ENCODE measurements around the gene HEXIM2. TPM values are rescaled to one million over a fixed set of nuclear protein-coding genes. Genes with fewer than 3 reads are reported as not detected.

Gene HEXIM2
- total and polyA plus RNA-seq, 2 of the 13 experiments (the other 11 are each of a cell fraction or from before 2014, with no cell fraction given), result 27.1 to 32.4 TPM

GRCh38 chr17:45147581-45148182, 14.0 kb upstream of the HEXIM2 start (continued):
- TF ChIP-seq TCF7L2 (IDR thresholded peaks at IDR 0.05; ENCODE audit: low read depth, low read length) (no peak), MXD1 (CRISPR knock-in tag; IDR thresholded peaks at IDR 0.05) (no peak), ZNF576 (CRISPR knock-in tag; IDR thresholded peaks at IDR 0.05) (no peak), ZNF737 (CRISPR knock-in tag; IDR thresholded peaks at IDR 0.05; ENCODE audit: borderline replicate concordance) (no peak), TEAD2 (CRISPR knock-in tag; IDR thresholded peaks at IDR 0.05) (peak; percentile 71; the same call in 1 of the 2 replicates), ZBTB39 (CRISPR knock-in tag; IDR thresholded peaks at IDR 0.05) (no peak), ZNF33B (CRISPR knock-in tag; IDR thresholded peaks at IDR 0.05) (no peak), ZNF331 (CRISPR knock-in tag; IDR thresholded peaks at IDR 0.05) (peak; percentile 61), HNF1B (CRISPR knock-in tag; IDR thresholded peaks at IDR 0.05) (no peak), KLF12 (CRISPR knock-in tag; IDR thresholded peaks at IDR 0.05; ENCODE audit: borderline replicate concordance) (no peak; the same call in 1 of the 2 replicates), CAMTA2 (CRISPR knock-in tag; IDR thresholded peaks at IDR 0.05; ENCODE audit: borderline replicate concordance) (no peak), ZMAT3 (CRISPR knock-in tag; conservative IDR thresholded peaks at IDR 0.05) (no peak), CREB1 (IDR thresholded peaks at IDR 0.05) (peak; percentile 64; the same call in 1 of the 2 replicates), CREB1 (CRISPR knock-in tag; IDR thresholded peaks at IDR 0.05) (no peak), NBN (conservative IDR thresholded peaks at IDR 0.05) (no peak), RAD51 (IDR thresholded peaks at IDR 0.05; ENCODE audit: borderline replicate concordance) (no peak), ETV6 (CRISPR knock-in tag; conservative IDR thresholded peaks at IDR 0.05) (no peak), NPAS2 (CRISPR knock-in tag; IDR thresholded peaks at IDR 0.05; ENCODE audit: borderline replicate concordance) (no peak), ZBTB38 (CRISPR knock-in tag; IDR thresholded peaks at IDR 0.05) (no peak), TP53 (CRISPR knock-in tag; conservative IDR thresholded peaks at IDR 0.05) (no peak), ZNF720 (CRISPR knock-in tag; IDR thresholded peaks at IDR 0.05) (no peak), KDM5A (IDR thresholded peaks at IDR 0.05; ENCODE audit: borderline replicate concordance, low read length) (peak; percentile 91; the same call in 1 of the 2 replicates), FOSL2 (CRISPR knock-in tag; IDR thresholded peaks at IDR 0.05) (peak; percentile 45; the same call in 1 of the 2 replicates), FOXO4 (CRISPR knock-in tag; conservative IDR thresholded peaks at IDR 0.05) (0 out of 2 replicates have a peak, but pooled peaks have one; percentile 36), ZNF512 (CRISPR knock-in tag; IDR thresholded peaks at IDR 0.05) (no peak)
